Gastroesophageal sphincter (tissue), 4 donors: ENCODE data around the gene WNT3A. TPM values are rescaled to one million over a fixed set of nuclear protein-coding genes. Genes with fewer than 3 reads are reported as not detected.

ENCODE experiments used
- ATAC-seq: fragments of 150-250 bp; one replicate; pipeline ENCODE4 v1.9.1; 2016; ENCODE audit warnings: mild to moderate bottlenecking, moderate library complexity
- H3K27ac ChIP-seq, 4 donors: fragments of 200-600 bp; sonication (generic) in 3 of 4; 1 replicate in 3 of 4; 2 replicates in 1 of 4; pipeline ENCODE4 v1.5.1; 2016 to 2019
- H3K27me3 ChIP-seq: fragments of 200-600 bp; sonication (generic); one replicate; pipeline ENCODE4 v1.5.1; 2019
- H3K36me3 ChIP-seq, 2 donors: fragments of 200-600 bp; sonication (generic); one replicate each; pipeline ENCODE4 v1.5.1; 2019; ENCODE audit warnings: control low read depth in 1 of 2
- H3K4me1 ChIP-seq, 3 donors: fragments of 200-600 bp; sonication (generic); 1 replicate in 2 of 3; 2 replicates in 1 of 3; pipeline ENCODE4 v1.5.1; 2016 to 2019; ENCODE audit warnings: control low read depth in 2 of 3
- H3K4me3 ChIP-seq, 2 donors: fragments of 200-600 bp; sonication (generic); one replicate each; pipeline ENCODE4 v1.5.1; 2019; ENCODE audit warnings: mild to moderate bottlenecking in 1 of 2, moderate library complexity in 1 of 2
- H3K9me3 ChIP-seq, 3 donors: fragments of 200-600 bp; sonication (generic); one replicate each; pipeline ENCODE4 v1.5.1; 2017 to 2019; ENCODE audit warnings: control low read depth in 2 of 3
- CTCF ChIP-seq, 4 experiments: fragments of 200-600 bp in 2 of 4; fragments of 450-650 bp in 2 of 4; sonication (generic) in 1 of 4; IDR thresholded peaks; one replicate each; pipeline ENCODE4 v1.5.1; 2017 to 2019; ENCODE audit warnings: antibody characterized with exemption in 4 of 4, mild to moderate bottlenecking in 2 of 4, moderate library complexity in 2 of 4
- EP300 ChIP-seq: sonication (generic); formaldehyde crosslinking; IDR thresholded peaks from one replicate; pipeline ENCODE4 v1.6.1; 2017; ENCODE audit warnings: antibody characterized with exemption, mild to moderate bottlenecking
- POLR2A ChIP-seq, 2 donors: fragments of 450-650 bp; IDR thresholded peaks; one replicate each; pipeline ENCODE4 v1.6.1; 2017; ENCODE audit warnings: antibody characterized with exemption in 2 of 2, mild to moderate bottlenecking in 2 of 2, moderate library complexity in 1 of 2
- POLR2AphosphoS5 ChIP-seq: sonication (generic); formaldehyde crosslinking; IDR thresholded peaks from one replicate; pipeline ENCODE4 v1.6.1; 2017; ENCODE audit warnings: antibody characterized with exemption
- WGBS, 2 donors: methylation state at CpG; one replicate each; pipeline ENCODE4 v1.1.5; 2018; ENCODE audit warnings: low coverage in 1 of 2; 5-methylcytosine and 5-hydroxymethylcytosine counted together
- total RNA-seq, 4 donors: library from RNA; depleted of rRNA; stranded (reverse); fragments of >200 nt; gene quantifications; one replicate each; pipeline ENCODE4 v1.1.0, GENCODE V29; 2016

The WNT3A gene
- total RNA-seq, 4 donors from 2014 or later: not detected

- ATAC-seq: no peak
- Histone ChIP-seq H3K4me1 (peaks cover 0 to 66% (median 31%) of the 10 kb centered on the region in 3 donors), H3K9me3 (peaks cover 0 to 15% (median 0%) of the 10 kb centered on the region in 3 donors), H3K27ac (no peak overlapping the region), H3K4me3 (no peak overlapping the region), H3K27me3 (no peaks in the 10 kb centered on the region), H3K36me3 (peaks cover 0 to 58% of the 10 kb centered on the region in 2 donors)
- 82 to 95% methylated on average over 10 to 11 of the region's 13 CpGs for WGBS, 2 donors
- TF ChIP-seq POLR2A (IDR thresholded peaks at IDR 0.05) (no peak), CTCF (IDR thresholded peaks at IDR 0.05) (no peak), POLR2AphosphoS5 (no peak), EP300 (no peak)
Observed at GRCh38 chr1:228094432-228095016, 87.7 kb downstream of the WNT3A start.

- no peak for ATAC-seq
- Histone ChIP-seq H3K27ac (no peak overlapping the region), H3K9me3 (peaks cover 0 to 15% (median 0%) of the 10 kb centered on the region in 3 donors), H3K36me3 (peaks cover 0 to 64% of the 10 kb centered on the region in 2 donors), H3K27me3 (no peaks in the 10 kb centered on the region), H3K4me3 (no peak overlapping the region), H3K4me1 (peaks cover 0 to 60% (median 25%) of the 10 kb centered on the region in 3 donors)
- 100% methylated on average over 3 of the region's 4 CpGs; no CpG with 5 or more reads in 1 of the 2 donors for WGBS, 2 donors
- TF ChIP-seq POLR2AphosphoS5 (no peak), CTCF (IDR thresholded peaks at IDR 0.05) (no peak), POLR2A (IDR thresholded peaks at IDR 0.05) (no peak), EP300 (no peak)
Observed at GRCh38 chr1:228095161-228095560, 88.4 kb downstream of the WNT3A start.

- Histone ChIP-seq H3K4me1 (peaks cover 0 to 56% (median 17%) of the 10 kb centered on the region in 3 donors), H3K27me3 (no peaks in the 10 kb centered on the region), H3K27ac (no peak overlapping the region), H3K4me3 (no peak overlapping the region), H3K9me3 (peaks cover 0 to 15% (median 0%) of the 10 kb centered on the region in 3 donors), H3K36me3 (peaks cover 0 to 72% of the 10 kb centered on the region in 2 donors)
- no peak for TF ChIP-seq CTCF (IDR thresholded peaks at IDR 0.05)
- TF ChIP-seq EP300: no peak
- no peak for TF ChIP-seq POLR2AphosphoS5
- TF ChIP-seq POLR2A (IDR thresholded peaks at IDR 0.05): no peak
- ATAC-seq: no peak
- WGBS, 2 donors: 100% methylated on average over 2 to 4 of the region's 8 CpGs
Observed at GRCh38 chr1:228095938-228096337, 89.1 kb downstream of the WNT3A start.

- TF ChIP-seq POLR2AphosphoS5 (no peak), CTCF (IDR thresholded peaks at IDR 0.05) (no peak), POLR2A (IDR thresholded peaks at IDR 0.05) (no peak), EP300 (no peak)
- Histone ChIP-seq H3K9me3 (peaks cover 0 to 15% (median 0%) of the 10 kb centered on the region in 3 donors), H3K27ac (no peak overlapping the region), H3K4me3 (no peak overlapping the region), H3K36me3 (peaks cover 0 to 79% of the 10 kb centered on the region in 2 donors), H3K27me3 (no peaks in the 10 kb centered on the region), H3K4me1 (peaks cover 0 to 56% (median 13%) of the 10 kb centered on the region in 3 donors)
- no peak for ATAC-seq
- no CpG with 5 or more reads among the region's 13 CpGs for WGBS, 2 donors
Observed at GRCh38 chr1:228096416-228097332, 89.9 kb downstream of the WNT3A start.
